HEK293T (cell line): Measurements from ENCODE around the gene PPP1R14B.

ENCODE experiments used
- CTCF ChIA-PET: fragments of 350-600 bp; formaldehyde crosslinking; extraction: SDS; loops from one replicate; lab custom pipeline; 2021; ENCODE audit warnings: antibody characterized with exemption, inconsistent platforms; lab: Yijun Ruan, JAX
- POLR2A ChIA-PET: fragments of 350-600 bp; formaldehyde crosslinking; extraction: SDS; loops from one replicate; lab custom pipeline; 2020; ENCODE audit warnings: antibody characterized with exemption, inconsistent platforms; lab: Yijun Ruan, JAX
- DNase-seq: peaks from one replicate; pipeline ENCODE4 v3.0.0; 2012; ENCODE audit warnings: mixed read lengths; ENCODE audit errors: extremely low spot score
- ARNT ChIP-seq: fragments of 450-650 bp; IDR thresholded peaks from 2 replicates; pipeline ENCODE4 v1.6.1; 2017; ENCODE audit warnings: mild to moderate bottlenecking
- BHLHE40 ChIP-seq: fragments of 450-650 bp; IDR thresholded peaks from 2 replicates; pipeline ENCODE4 v1.6.1; 2016; ENCODE audit warnings: mild to moderate bottlenecking, moderate library complexity, borderline replicate concordance
- CTBP1 ChIP-seq: fragments of 450-650 bp; IDR thresholded peaks from 2 replicates; pipeline ENCODE4 v1.6.1; 2016; ENCODE audit warnings: borderline replicate concordance
- ELF4 ChIP-seq: fragments of 450-650 bp; IDR thresholded peaks from 2 replicates; pipeline ENCODE4 v1.6.1; 2017; ENCODE audit warnings: antibody characterized with exemption
- FOXA1 ChIP-seq: fragments of 450-650 bp; IDR thresholded peaks from 2 replicates; pipeline ENCODE4 v1.6.1; 2016; ENCODE audit warnings: mild to moderate bottlenecking
- FOXK2 ChIP-seq: fragments of 450-650 bp; IDR thresholded peaks from 2 replicates; pipeline ENCODE4 v1.6.1; 2016; ENCODE audit warnings: mild to moderate bottlenecking
- FOXM1 ChIP-seq: fragments of 450-650 bp; IDR thresholded peaks from 2 replicates; pipeline ENCODE4 v1.6.1; 2017; ENCODE audit warnings: mild to moderate bottlenecking, borderline replicate concordance
- HDGF ChIP-seq: fragments of 450-650 bp; IDR thresholded peaks from 2 replicates; pipeline ENCODE4 v1.6.1; 2017; ENCODE audit warnings: antibody characterized with exemption, borderline replicate concordance
- L3MBTL2 ChIP-seq: fragments of 450-650 bp; conservative IDR thresholded peaks from 2 replicates; pipeline ENCODE4 v1.6.1; 2016; ENCODE audit warnings: mild to moderate bottlenecking
- LEF1 ChIP-seq: fragments of 450-650 bp; IDR thresholded peaks from 2 replicates; pipeline ENCODE4 v1.6.1; 2017; ENCODE audit warnings: mild to moderate bottlenecking, borderline replicate concordance
- NFRKB ChIP-seq: fragments of 450-650 bp; IDR thresholded peaks from 2 replicates; pipeline ENCODE4 v1.6.1; 2016; ENCODE audit warnings: mild to moderate bottlenecking, moderate library complexity
- PKNOX1 ChIP-seq: fragments of 450-650 bp; IDR thresholded peaks from 2 replicates; pipeline ENCODE4 v1.6.1; 2016
- SP1 ChIP-seq: fragments of 450-650 bp; IDR thresholded peaks from 2 replicates; pipeline ENCODE4 v1.6.1; 2017
- SUZ12 ChIP-seq: fragments of 450-650 bp; IDR thresholded peaks from 2 replicates; pipeline ENCODE4 v1.6.1; 2016; ENCODE audit warnings: mild to moderate bottlenecking
- TARDBP ChIP-seq: fragments of 450-650 bp; IDR thresholded peaks from 2 replicates; pipeline ENCODE4 v1.6.1; 2016
- ZNF384 ChIP-seq: fragments of 450-650 bp; IDR thresholded peaks from 2 replicates; pipeline ENCODE4 v1.6.1; 2016

Gene PPP1R14B

GRCh38 chr11:64284048-64284961 lies 37.6 kb upstream of the PPP1R14B start, which contains the start of gene BAD:
BAD (minus strand) TSS chr11:64284665; CDS start chr11:64284368, 297 bp downstream.
- TF ChIP-seq SUZ12 = no peak
- no peak for TF ChIP-seq LEF1
- no peak for TF ChIP-seq NFRKB
- no peak for TF ChIP-seq ARNT
- peak; percentile 97 for TF ChIP-seq PKNOX1
- TF ChIP-seq BHLHE40 = no peak
- no peak; the same call in 1 of the 2 replicates for TF ChIP-seq L3MBTL2
- POLR2A ChIA-PET = interaction anchor here (1.0 to 8.5 kb wide), 10 partner anchors 11 to 381 kb away, joined by 3 to 81 read pairs (median 6); partner anchors contain the start of genes ESRRA, PRDX5 and TRMT112
- DNase-seq = peak; percentile 97
- CTCF ChIA-PET = interaction anchor here (0.5 to 1.5 kb wide), 4 partner anchors 13 to 71 kb away, joined by 3 to 8 read pairs (median 3); no protein-coding TSS in a partner anchor

- CTCF ChIA-PET = interaction anchor here (1.1 kb wide), 1 partner anchor 12 kb away, joined by 12 read pairs; no protein-coding TSS in a partner anchor
- DNase-seq = no peak
- TF ChIP-seq TARDBP = no peak
- no peak for TF ChIP-seq FOXA1
- TF ChIP-seq CTBP1 = no peak
- TF ChIP-seq SP1 = no peak
- POLR2A ChIA-PET = interaction anchor here (1.3 to 8.5 kb wide), 4 partner anchors 12 to 40 kb away, joined by 3 to 81 read pairs (median 6); partner anchors contain the start of genes PRDX5 and TRMT112
Observed at GRCh38 chr11:64283092-64283491, 36.3 kb upstream of the PPP1R14B start.

GRCh38 chr11:64281957-64282770 lies 35.4 kb upstream of the PPP1R14B start:
- TF ChIP-seq ARNT (no peak), NFRKB (no peak), L3MBTL2 (no peak), SP1 (no peak), PKNOX1 (no peak)
- CTCF ChIA-PET = no interaction called here
- POLR2A ChIA-PET = interaction anchor here (8.5 kb wide), 1 partner anchor 11 kb away, joined by 81 read pairs; no protein-coding TSS in a partner anchor
- no peak for DNase-seq

- POLR2A ChIA-PET = no interaction called here
- no peak for DNase-seq
- CTCF ChIA-PET = no interaction called here
- no peak for TF ChIP-seq PKNOX1
- no peak for TF ChIP-seq L3MBTL2
- TF ChIP-seq FOXK2 = no peak
- TF ChIP-seq SP1 = no peak
- TF ChIP-seq TARDBP = no peak
- no peak for TF ChIP-seq SUZ12
- TF ChIP-seq ELF4 = no peak
- no peak for TF ChIP-seq FOXA1
- no peak for TF ChIP-seq LEF1
- no peak for TF ChIP-seq ARNT
- no peak for TF ChIP-seq HDGF
- TF ChIP-seq ZNF384 = no peak
- TF ChIP-seq CTBP1 = no peak
- TF ChIP-seq NFRKB = no peak
Observed at GRCh38 chr11:64278576-64279190, 31.9 kb upstream of the PPP1R14B start.

GRCh38 chr11:64276653-64277431 lies 30.1 kb upstream of the PPP1R14B start:
- DNase-seq = no peak
- TF ChIP-seq LEF1 (no peak), FOXM1 (no peak), ZNF384 (no peak), TARDBP (no peak), FOXK2 (no peak), NFRKB (no peak), SP1 (no peak), SUZ12 (no peak), PKNOX1 (no peak), FOXA1 (no peak), L3MBTL2 (no peak), HDGF (no peak), ARNT (no peak), BHLHE40 (no peak), ELF4 (no peak), CTBP1 (no peak)
- ChIA-PET CTCF (interaction anchor here (0.6 to 1.1 kb wide), 2 partner anchors 24 to 349 kb away, joined by 3 to 8 read pairs; no protein-coding TSS in a partner anchor), POLR2A (interaction anchor here (1.1 to 1.6 kb wide), 3 partner anchors 10 to 41 kb away, joined by 3 to 4 read pairs (median 3); partner anchors contain the start of genes PRDX5 and TRMT112)
